Measurements from ENCODE around the gene FHOD1.

FHOD1 gene

DNA sequence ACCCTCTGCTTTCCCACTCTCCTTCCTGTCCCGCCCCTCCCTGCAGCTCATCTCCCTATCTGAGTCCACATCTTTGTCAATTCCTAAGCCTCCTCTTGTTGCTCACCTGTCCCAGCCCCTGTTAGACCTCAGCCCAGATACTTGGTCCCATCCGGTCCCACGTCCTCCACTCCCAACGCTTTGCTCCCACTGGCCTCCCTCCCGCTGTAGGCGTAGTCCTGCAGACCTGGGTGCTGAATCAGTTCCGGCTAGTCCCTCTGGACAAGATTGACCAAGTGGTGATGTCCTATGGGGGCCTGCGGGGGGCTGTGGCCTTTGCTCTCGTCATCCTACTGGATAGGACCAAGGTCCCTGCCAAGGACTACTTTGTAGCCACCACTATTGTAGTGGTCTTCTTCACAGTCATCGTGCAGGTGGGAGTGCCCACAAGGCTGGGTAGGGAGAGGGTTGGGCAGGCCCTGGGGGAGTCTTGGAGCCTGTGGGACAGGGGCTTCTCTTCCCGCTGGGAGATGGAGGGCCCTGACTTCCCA, 9.5 kb upstream of the FHOD1 start:
- TF ChIP-seq, protein P1, sequence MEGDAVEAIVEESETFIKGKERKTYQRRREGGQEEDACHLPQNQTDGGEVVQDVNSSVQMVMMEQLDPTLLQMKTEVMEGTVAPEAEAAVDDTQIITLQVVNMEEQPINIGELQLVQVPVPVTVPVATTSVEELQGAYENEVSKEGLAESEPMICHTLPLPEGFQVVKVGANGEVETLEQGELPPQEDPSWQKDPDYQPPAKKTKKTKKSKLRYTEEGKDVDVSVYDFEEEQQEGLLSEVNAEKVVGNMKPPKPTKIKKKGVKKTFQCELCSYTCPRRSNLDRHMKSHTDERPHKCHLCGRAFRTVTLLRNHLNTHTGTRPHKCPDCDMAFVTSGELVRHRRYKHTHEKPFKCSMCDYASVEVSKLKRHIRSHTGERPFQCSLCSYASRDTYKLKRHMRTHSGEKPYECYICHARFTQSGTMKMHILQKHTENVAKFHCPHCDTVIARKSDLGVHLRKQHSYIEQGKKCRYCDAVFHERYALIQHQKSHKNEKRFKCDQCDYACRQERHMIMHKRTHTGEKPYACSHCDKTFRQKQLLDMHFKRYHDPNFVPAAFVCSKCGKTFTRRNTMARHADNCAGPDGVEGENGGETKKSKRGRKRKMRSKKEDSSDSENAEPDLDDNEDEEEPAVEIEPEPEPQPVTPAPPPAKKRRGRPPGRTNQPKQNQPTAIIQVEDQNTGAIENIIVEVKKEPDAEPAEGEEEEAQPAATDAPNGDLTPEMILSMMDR (IDR thresholded peaks at IDR 0.05; ENCODE audit: insufficient read depth, missing control alignments): no peak
- FAIRE-seq (no peak), DNase-seq (ENCODE audit: insufficient read length, low spot score) (no peak)

DNA sequence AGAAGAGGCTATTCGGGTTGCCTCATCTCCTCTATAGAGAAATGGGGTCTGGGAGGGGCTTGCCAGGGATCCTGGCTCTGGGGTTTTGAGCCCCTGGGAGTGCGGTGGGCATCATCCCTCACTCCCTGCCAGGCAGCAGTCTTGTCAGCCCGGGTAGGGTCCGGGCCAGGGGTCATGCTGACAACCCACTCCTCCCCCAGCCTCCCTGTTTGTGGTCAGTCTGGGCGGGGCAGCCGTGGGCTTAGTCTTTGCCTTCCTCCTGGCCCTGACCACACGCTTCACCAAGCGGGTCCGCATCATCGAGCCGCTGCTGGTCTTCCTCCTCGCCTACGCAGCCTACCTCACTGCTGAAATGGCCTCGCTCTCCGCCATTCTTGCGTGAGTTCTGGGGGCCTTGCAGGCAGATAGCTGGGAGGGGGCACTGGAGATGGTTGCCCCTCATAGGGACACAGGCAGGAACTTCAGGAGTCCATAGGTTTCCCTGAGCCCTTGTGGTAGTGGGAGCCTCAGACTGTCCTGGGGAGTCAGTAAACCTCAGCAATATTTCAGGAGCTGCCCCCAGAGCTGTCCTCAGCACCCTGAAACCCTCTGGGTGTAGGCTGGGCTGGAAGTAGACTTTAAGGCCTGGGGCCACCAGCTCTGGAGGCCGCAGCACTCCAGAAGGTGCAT, 8.4 kb upstream of the FHOD1 start:
- DNase-seq (ENCODE audit: insufficient read length, low spot score): no peak
- TF ChIP-seq, protein P1 (IDR thresholded peaks at IDR 0.05; ENCODE audit: insufficient read depth, missing control alignments): no peak
- no peak for FAIRE-seq

DNA sequence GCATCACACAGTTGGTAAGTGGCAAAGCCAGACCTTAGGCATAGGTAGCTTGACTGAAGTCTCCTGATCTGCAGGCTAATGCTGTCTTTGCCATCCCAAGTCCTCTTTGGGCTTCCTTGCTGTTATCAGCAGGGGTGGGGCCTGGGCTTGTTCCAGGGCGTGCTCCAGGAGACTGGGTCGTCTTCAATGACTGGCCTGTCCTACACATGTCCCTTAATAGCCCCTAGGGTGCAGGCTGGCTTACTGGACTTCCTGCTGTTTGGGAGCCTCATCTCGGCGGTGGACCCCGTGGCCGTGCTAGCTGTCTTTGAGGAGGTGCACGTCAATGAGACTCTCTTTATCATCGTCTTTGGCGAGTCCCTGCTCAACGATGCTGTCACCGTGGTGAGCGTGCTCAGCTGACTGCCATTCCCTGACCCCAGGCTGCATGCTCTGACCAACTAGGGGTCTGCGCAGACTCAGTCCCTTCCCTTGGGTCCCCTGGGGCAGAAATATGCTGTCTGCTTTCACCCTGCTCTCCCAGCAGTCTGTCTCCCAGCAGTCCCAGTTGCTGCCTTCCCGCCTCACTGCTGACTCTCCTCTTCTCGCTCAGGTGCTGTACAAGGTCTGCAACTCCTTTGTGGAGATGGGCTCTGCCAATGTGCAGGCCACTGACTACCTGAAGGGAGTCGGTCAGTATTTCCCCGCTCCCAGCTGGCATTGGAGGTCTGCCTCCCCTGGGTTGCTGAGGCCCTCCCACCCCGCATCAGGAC, 7.7 kb upstream of the FHOD1 start:
- TF ChIP-seq, protein P1 (IDR thresholded peaks at IDR 0.05; ENCODE audit: insufficient read depth, missing control alignments): no peak
- DNase-seq (ENCODE audit: insufficient read length, low spot score) (no peak), FAIRE-seq (no peak)

DNA sequence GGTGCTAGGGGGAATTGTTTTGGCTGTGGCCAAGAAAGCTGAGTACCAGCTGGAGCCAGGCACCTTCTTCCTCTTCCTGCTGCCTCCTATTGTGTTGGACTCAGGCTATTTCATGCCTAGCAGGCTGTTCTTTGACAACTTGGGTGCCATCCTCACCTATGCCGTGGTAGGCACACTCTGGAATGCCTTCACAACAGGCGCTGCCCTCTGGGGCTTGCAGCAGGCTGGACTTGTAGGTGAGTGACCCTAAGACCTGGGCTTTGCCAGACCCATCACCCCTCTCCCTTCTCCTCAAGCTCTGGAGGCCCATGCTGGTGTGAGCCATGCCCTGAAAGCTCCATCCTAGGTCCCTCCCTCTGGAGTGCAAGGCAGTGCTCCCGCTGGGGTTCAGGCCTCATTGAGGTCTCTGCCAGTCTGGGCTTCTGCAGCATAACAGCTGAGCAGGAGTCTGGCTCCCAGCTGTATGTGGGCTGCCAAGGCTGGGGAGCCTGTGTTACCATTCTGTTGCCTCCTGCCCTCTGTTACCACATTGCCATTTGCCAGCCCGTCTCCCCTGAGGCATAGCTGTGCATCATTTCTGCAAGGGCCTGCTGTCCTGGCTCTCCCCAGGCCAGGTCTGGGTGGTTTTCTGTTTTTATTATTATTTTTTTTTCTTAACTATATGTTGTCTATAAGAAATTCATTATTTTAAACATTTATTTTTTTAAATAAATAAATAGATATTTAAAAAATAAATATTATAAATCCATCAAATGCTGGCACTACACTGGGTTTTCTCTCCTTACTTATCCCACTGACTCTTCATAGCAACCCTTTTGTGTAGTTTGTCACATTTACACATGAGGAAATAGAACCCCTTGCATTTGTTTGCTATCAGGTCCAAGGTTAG, 5.6 kb upstream of the FHOD1 start:
- DNase-seq (ENCODE audit: insufficient read length, low spot score): no peak
- FAIRE-seq: no peak
- TF ChIP-seq, protein P1 (IDR thresholded peaks at IDR 0.05; ENCODE audit: insufficient read depth, missing control alignments): no peak

DNA sequence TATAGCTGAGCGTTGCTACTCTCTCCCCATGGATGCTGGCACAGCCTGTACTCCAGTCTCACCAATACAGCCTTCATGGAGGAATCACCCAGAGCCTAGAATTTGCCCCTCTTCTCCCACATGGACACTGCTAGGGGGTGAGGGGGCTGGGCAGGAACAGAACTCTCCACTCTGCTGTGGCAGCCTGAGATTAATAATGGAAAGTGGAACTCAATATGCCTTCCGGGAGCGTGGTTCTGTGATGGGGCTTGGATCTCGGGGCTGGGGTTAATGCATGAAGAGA, 2.7 kb upstream of the FHOD1 start:
- DNase-seq (ENCODE audit: insufficient read length, low spot score) (no peak), FAIRE-seq (no peak)
- TF ChIP-seq, protein P1 (IDR thresholded peaks at IDR 0.05; ENCODE audit: insufficient read depth, missing control alignments): no peak

DNA sequence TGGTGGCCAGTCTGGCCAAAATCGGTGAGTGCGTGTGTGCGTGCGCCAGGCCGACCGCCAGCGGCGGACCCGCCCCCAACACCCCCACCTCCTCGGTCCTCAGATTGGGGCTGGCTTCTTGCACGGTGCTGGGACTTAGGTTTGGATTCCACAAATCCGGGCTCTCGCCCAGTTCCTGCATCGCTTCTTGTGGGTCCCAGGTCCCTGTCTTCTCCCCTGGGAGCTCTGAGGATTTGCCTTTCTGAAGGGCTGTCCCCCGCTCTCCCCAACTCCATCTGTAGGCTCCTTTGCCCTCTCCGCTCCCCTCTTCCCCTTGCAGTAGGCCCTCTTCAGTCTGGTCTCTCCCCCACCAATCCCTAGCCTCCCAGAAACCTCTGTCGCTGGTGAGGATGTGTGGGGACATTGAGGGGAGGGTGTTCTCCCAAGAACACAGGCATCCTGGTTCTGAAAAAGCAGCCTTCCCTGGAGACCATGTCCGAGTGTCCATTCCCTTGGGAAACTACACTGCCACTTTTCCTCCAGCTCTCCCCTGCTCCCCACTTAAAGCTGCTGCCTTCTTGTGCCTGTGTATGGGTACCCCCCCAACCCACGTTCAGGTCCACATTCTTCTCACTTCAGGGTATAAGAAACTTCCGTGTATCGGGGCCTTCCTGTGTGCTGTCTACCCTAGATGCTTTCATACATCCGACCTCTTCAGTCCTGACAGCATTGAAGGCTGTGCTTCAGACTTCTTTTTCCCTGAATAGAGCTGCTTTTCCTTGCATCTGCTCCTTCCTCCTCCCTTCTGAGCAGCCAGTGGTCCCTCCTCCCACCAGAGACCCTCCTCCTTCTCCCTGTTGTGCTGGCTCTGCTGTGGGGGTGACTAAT, 2.1 kb upstream of the FHOD1 start:
- DNase-seq (ENCODE audit: insufficient read length, low spot score): no peak
- no peak for FAIRE-seq
- TF ChIP-seq, protein P1 (IDR thresholded peaks at IDR 0.05; ENCODE audit: insufficient read depth, missing control alignments): no peak

Data from D721Med (cell line).